ENCODE data around the gene STX5. TPM values are rescaled to one million over a fixed set of nuclear protein-coding genes. Genes with fewer than 3 reads are reported as not detected.

STX5 gene
- total and polyA plus RNA-seq, 9 of the 15 experiments (the other 6 are each of a cell fraction or from before 2014, with no cell fraction given) = 2.8 to 28.6 (median 23.7) TPM

DNA sequence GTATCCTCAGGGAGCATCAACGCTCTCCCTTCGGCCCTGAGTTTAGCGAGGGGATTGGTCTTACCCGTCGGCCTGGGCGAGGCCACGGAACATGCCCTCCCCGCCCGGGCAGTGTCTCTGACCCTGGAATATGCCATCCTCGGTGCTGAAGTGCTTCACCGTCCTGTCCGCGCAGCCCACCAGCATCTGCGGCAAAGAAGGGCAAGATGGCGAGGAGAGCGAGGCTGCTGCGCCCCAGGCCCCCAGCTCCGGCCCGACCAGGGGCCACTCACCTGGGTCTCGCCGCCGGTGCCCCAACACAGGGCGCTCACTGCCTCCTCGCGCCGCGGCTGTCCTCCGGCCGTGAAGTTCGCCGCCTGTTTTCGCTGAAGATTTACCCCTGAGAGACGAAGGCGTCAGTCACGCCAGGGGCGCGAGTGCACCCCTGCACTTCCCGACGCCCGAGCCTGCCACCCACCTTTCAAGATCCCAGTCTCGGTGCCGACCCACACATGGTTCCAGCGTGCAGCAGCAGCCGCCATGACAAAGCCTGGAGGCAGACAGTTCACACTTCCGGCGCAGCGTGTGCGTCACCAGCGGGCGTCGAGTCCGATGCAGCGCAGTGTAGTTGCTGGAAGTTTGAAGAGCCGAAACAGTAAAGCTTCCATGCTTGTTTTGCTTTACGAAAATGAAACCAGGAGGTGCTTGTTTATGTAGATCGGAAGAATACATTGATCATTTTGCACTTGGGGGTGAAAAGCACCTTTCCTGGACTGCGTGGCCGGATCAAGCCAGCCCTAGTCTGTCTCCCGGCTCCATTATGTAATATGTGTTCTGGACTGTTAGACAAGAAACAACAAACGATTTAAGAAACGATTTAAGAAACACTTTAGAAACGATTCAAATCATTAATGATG lies 7.4 kb upstream of the STX5 start, which contains the start of gene WDR74 (continued):
- TF ChIP-seq, protein P1, sequence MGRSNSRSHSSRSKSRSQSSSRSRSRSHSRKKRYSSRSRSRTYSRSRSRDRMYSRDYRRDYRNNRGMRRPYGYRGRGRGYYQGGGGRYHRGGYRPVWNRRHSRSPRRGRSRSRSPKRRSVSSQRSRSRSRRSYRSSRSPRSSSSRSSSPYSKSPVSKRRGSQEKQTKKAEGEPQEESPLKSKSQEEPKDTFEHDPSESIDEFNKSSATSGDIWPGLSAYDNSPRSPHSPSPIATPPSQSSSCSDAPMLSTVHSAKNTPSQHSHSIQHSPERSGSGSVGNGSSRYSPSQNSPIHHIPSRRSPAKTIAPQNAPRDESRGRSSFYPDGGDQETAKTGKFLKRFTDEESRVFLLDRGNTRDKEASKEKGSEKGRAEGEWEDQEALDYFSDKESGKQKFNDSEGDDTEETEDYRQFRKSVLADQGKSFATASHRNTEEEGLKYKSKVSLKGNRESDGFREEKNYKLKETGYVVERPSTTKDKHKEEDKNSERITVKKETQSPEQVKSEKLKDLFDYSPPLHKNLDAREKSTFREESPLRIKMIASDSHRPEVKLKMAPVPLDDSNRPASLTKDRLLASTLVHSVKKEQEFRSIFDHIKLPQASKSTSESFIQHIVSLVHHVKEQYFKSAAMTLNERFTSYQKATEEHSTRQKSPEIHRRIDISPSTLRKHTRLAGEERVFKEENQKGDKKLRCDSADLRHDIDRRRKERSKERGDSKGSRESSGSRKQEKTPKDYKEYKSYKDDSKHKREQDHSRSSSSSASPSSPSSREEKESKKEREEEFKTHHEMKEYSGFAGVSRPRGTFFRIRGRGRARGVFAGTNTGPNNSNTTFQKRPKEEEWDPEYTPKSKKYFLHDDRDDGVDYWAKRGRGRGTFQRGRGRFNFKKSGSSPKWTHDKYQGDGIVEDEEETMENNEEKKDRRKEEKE (IDR thresholded peaks at IDR 0.05; ENCODE audit: borderline replicate concordance in 1 of 2, control insufficient read depth in 1 of 2, low read depth in 2 of 2, low read length in 1 of 2) = 0 out of 4 replicates have a peak, but pooled peaks of 1 of the 2 experiments have one; percentile 11
- no peak for TF ChIP-seq SMAD3 (CRISPR knock-in tag; conservative IDR thresholded peaks at IDR 0.05)
- TF ChIP-seq CBX1 (IDR thresholded peaks at IDR 0.05; ENCODE audit: low read depth) = no peak
- no peak for TF ChIP-seq RBM17 (IDR thresholded peaks at IDR 0.05; ENCODE audit: borderline replicate concordance, low read depth, low read length)
- TF ChIP-seq, protein P2, sequence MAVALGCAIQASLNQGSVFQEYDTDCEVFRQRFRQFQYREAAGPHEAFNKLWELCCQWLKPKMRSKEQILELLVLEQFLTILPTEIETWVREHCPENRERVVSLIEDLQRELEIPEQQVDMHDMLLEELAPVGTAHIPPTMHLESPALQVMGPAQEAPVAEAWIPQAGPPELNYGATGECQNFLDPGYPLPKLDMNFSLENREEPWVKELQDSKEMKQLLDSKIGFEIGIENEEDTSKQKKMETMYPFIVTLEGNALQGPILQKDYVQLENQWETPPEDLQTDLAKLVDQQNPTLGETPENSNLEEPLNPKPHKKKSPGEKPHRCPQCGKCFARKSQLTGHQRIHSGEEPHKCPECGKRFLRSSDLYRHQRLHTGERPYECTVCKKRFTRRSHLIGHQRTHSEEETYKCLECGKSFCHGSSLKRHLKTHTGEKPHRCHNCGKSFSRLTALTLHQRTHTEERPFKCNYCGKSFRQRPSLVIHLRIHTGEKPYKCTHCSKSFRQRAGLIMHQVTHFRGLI (CRISPR knock-in tag; IDR thresholded peaks at IDR 0.05) = no peak
- TF ChIP-seq ZNF644 (tag; IDR thresholded peaks at IDR 0.05; ENCODE audit: low read depth) = no peak
- no peak for TF ChIP-seq ZNF12 (CRISPR knock-in tag; IDR thresholded peaks at IDR 0.05)
- TF ChIP-seq KLF6 (CRISPR knock-in tag; IDR thresholded peaks at IDR 0.05; ENCODE audit: borderline replicate concordance) = no peak
- TF ChIP-seq DNMT1 (IDR thresholded peaks at IDR 0.05) = no peak
- no peak for TF ChIP-seq ZNF232 (CRISPR knock-in tag; IDR thresholded peaks at IDR 0.05)
- no peak for TF ChIP-seq SMARCC2 (IDR thresholded peaks at IDR 0.05; ENCODE audit: low read depth)
- TF ChIP-seq, protein P3, sequence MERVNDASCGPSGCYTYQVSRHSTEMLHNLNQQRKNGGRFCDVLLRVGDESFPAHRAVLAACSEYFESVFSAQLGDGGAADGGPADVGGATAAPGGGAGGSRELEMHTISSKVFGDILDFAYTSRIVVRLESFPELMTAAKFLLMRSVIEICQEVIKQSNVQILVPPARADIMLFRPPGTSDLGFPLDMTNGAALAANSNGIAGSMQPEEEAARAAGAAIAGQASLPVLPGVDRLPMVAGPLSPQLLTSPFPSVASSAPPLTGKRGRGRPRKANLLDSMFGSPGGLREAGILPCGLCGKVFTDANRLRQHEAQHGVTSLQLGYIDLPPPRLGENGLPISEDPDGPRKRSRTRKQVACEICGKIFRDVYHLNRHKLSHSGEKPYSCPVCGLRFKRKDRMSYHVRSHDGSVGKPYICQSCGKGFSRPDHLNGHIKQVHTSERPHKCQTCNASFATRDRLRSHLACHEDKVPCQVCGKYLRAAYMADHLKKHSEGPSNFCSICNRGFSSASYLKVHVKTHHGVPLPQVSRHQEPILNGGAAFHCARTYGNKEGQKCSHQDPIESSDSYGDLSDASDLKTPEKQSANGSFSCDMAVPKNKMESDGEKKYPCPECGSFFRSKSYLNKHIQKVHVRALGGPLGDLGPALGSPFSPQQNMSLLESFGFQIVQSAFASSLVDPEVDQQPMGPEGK (CRISPR knock-in tag; IDR thresholded peaks at IDR 0.05; ENCODE audit: borderline replicate concordance) = no peak
- TF ChIP-seq KDM4B (IDR thresholded peaks at IDR 0.05; ENCODE audit: borderline replicate concordance in 2 of 2, low read depth in 1 of 2) = peak in 1 of 2 experiments; percentile 72; a peak in 1 of 4 replicates
- no peak for TF ChIP-seq ZBTB1 (CRISPR knock-in tag; IDR thresholded peaks at IDR 0.05; ENCODE audit: borderline replicate concordance, low read depth)
- TF ChIP-seq ZFP1 (CRISPR knock-in tag; IDR thresholded peaks at IDR 0.05) = no peak
- peak in 1 of 2 experiments; percentile 32; a peak in 2 of 4 replicates for TF ChIP-seq SIX5 (IDR thresholded peaks at IDR 0.05; ENCODE audit: borderline replicate concordance in 1 of 2, insufficient read depth in 1 of 2, low read depth in 1 of 2, low read length in 2 of 2)

Measured in K562 (cell line).